Stimulated activated memory B cell treated with anti-CD40 and anti-IgM and Interleukin-4, amounts not matched to agents 10 μg/mL and 1 μg/mL and 100 μg/mL, for 72 hours (primary cell): ENCODE data around the gene TBC1D13.

Source experiments
- ATAC-seq: fragments of 150-1000 bp; cut with Tn5 transposase; 2 replicates; pipeline ENCODE4 v1.10.0; 2021
- H3K27ac Mint-ChIP-seq: one replicate; pipeline ENCODE4 v1.8.0; 2022; ENCODE audit warnings: mild to moderate bottlenecking, mixed read lengths
- H3K27me3 Mint-ChIP-seq: one replicate; pipeline ENCODE4 v1.8.0; 2022; ENCODE audit warnings: mixed read lengths
- H3K36me3 Mint-ChIP-seq: one replicate; pipeline ENCODE4 v1.8.0; 2022; ENCODE audit warnings: mixed read lengths
- H3K4me1 Mint-ChIP-seq: one replicate; pipeline ENCODE4 v1.8.0; 2022; ENCODE audit warnings: mixed read lengths
- H3K4me3 Mint-ChIP-seq: one replicate; pipeline ENCODE4 v1.8.0; 2022; ENCODE audit warnings: mild to moderate bottlenecking, moderate library complexity, mixed read lengths
- H3K9me3 Mint-ChIP-seq: one replicate; pipeline ENCODE4 v1.8.0; 2022; ENCODE audit warnings: mixed read lengths

Gene TBC1D13, protein sequence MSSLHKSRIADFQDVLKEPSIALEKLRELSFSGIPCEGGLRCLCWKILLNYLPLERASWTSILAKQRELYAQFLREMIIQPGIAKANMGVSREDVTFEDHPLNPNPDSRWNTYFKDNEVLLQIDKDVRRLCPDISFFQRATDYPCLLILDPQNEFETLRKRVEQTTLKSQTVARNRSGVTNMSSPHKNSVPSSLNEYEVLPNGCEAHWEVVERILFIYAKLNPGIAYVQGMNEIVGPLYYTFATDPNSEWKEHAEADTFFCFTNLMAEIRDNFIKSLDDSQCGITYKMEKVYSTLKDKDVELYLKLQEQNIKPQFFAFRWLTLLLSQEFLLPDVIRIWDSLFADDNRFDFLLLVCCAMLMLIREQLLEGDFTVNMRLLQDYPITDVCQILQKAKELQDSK

GRCh38 chr9:128786681-128787601 lies at the start of gene TBC1D13:
Gene TBC1D13 (plus strand): TSS chr9:128787253. CDS start chr9:128787354, 101 bp downstream.
- peak within 1 kb of the TSS; percentile 100 for H3K4me3 Mint-ChIP-seq
- H3K27ac Mint-ChIP-seq = peak within 1 kb of the TSS; percentile 97
- ATAC-seq = peak; percentile 97
- H3K9me3 Mint-ChIP-seq = no peaks in the 10 kb centered on the region
- peaks cover 60% of the 10 kb centered on the region for H3K4me1 Mint-ChIP-seq
- no peaks in the 10 kb centered on the region for H3K27me3 Mint-ChIP-seq
- peaks cover 22% of the 10 kb centered on the region for H3K36me3 Mint-ChIP-seq

GRCh38 chr9:128742401-128742800 lies 44.7 kb upstream of the TBC1D13 start:
- H3K27ac Mint-ChIP-seq = no peak overlapping the region
- no peak overlapping the region for H3K4me3 Mint-ChIP-seq
- no peaks in the 10 kb centered on the region for H3K9me3 Mint-ChIP-seq
- no peaks in the 10 kb centered on the region for H3K27me3 Mint-ChIP-seq
- ATAC-seq = no peak
- H3K4me1 Mint-ChIP-seq = no peaks in the 10 kb centered on the region
- peaks cover 19% of the 10 kb centered on the region for H3K36me3 Mint-ChIP-seq

DNA sequence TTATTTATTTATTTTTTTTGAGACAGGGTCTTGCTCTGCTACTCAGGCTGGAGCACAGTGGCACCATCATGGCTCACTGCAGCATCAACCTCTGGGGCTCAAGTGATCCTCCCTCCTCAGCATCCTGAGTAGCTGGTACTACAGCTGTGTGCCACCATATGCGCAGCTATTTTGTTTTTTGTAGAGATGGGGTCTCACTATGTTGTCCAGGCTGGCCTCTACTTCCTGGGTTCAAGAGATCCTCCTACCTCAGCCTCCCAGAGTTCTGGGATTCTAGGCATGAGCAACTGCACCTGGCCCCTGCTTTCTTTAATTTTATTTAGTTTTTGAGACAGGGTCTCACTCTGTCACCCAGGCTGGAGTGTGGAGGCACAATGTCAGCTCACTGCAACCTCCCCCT lies 43.6 kb upstream of the TBC1D13 start:
- H3K4me3 Mint-ChIP-seq = no peak overlapping the region
- no peaks in the 10 kb centered on the region for H3K9me3 Mint-ChIP-seq
- no peaks in the 10 kb centered on the region for H3K4me1 Mint-ChIP-seq
- H3K27me3 Mint-ChIP-seq = no peaks in the 10 kb centered on the region
- ATAC-seq = no peak
- H3K36me3 Mint-ChIP-seq = peaks cover 15% of the 10 kb centered on the region
- H3K27ac Mint-ChIP-seq = peak overlapping the region; percentile 64

DNA sequence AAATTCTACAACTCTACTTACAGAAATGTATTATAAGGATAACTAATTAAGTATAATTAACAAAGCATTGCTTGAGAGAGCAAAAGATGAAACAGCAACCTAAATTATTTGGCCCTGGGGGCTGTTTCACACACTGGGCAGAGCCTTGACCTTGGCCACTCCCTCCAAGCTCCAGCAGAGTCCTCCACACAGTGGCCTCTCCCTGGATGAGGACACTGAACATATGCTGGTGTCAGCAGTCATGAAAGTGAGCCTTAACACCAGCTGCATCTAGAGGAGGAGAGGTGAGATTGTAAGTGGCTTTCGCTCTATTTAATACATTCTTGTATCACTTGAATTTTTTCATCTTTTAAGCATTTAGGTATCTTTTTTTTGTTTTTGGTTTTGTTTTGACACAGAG lies 39.8 kb upstream of the TBC1D13 start:
- H3K27ac Mint-ChIP-seq = no peak overlapping the region

GRCh38 chr9:128750926-128751595 lies 36.0 kb upstream of the TBC1D13 start:
- peaks cover 28% of the 10 kb centered on the region for H3K36me3 Mint-ChIP-seq
- no peaks in the 10 kb centered on the region for H3K27me3 Mint-ChIP-seq
- ATAC-seq = no peak
- no peaks in the 10 kb centered on the region for H3K4me1 Mint-ChIP-seq
- no peak overlapping the region for H3K4me3 Mint-ChIP-seq
- no peaks in the 10 kb centered on the region for H3K9me3 Mint-ChIP-seq
- H3K27ac Mint-ChIP-seq = no peak overlapping the region

More for the DNA sequence above, 39.8 kb upstream of the TBC1D13 start:
- Mint-ChIP-seq H3K4me3 (no peak overlapping the region), H3K27me3 (no peaks in the 10 kb centered on the region), H3K36me3 (peaks cover 15% of the 10 kb centered on the region), H3K4me1 (no peaks in the 10 kb centered on the region), H3K9me3 (no peaks in the 10 kb centered on the region)
- ATAC-seq = no peak

- ATAC-seq = no peak
- peaks cover 6% of the 10 kb centered on the region for H3K4me1 Mint-ChIP-seq
- H3K9me3 Mint-ChIP-seq = no peaks in the 10 kb centered on the region
- H3K27me3 Mint-ChIP-seq = no peaks in the 10 kb centered on the region
- peaks cover 38% of the 10 kb centered on the region for H3K36me3 Mint-ChIP-seq
- H3K27ac Mint-ChIP-seq = no peak overlapping the region
- H3K4me3 Mint-ChIP-seq = no peak overlapping the region
Measured at GRCh38 chr9:128753627-128754026, 33.4 kb upstream of the TBC1D13 start.

DNA sequence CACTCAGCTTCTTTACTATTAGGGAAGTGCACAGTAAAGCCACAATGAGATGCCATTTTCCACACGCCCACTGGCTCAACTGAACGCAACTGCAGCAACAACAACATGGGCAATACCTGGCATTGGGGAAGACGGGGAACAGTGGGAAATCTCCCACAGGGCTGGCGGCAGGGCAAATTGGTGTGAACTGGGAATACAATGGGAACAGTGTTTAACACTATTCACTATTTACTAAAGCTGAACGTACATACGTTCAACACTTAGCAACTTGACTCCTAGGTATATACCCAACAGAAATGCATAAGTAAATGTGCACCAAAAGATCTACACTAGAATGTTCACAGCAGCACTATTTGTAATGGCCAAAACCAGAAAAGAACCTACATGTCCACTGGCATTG lies 29.5 kb upstream of the TBC1D13 start:
- no peak overlapping the region for H3K4me3 Mint-ChIP-seq
- peaks cover 24% of the 10 kb centered on the region for H3K36me3 Mint-ChIP-seq
- no peak overlapping the region for H3K27ac Mint-ChIP-seq
- no peak for ATAC-seq
- no peaks in the 10 kb centered on the region for H3K9me3 Mint-ChIP-seq
- H3K4me1 Mint-ChIP-seq = peaks cover 10% of the 10 kb centered on the region
- H3K27me3 Mint-ChIP-seq = no peaks in the 10 kb centered on the region

DNA sequence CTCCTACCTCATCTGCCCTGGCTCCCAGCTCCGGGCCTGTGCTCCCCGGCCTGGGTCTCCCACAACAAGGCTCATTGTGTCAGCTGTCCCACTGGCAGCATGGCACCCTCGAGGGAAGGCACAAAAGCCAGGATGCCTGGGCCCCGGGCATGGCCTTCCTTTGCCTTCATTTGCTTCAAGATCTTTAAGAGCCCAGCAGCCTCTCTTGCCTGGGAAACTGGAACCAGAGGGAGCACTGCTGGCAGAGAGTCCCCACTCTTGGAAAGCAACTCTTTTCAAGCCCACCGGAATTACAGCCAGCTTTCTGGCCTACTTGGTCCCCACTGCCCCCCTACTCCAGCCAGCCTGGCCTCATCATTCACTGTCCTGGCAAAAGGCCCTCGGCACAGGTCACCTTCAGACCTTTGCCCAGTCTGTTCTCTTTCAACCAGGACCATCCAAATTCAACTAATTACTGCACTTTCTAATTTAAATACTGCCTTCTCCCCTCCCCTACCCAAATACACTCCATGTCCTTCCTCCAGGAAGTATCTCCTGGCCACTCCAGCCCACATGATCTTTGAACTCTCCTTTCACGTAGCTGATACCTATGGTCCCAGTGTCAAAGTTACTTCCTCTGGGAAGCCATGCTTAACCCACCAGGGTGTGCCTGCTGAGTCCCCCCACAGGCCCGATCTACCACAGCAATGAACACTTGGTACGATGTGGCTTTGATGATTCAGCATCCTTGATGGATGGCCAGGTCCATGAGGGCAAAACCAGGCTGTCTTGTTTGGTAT lies 24.2 kb upstream of the TBC1D13 start:
- ATAC-seq = no peak
- Mint-ChIP-seq H3K27me3 (no peaks in the 10 kb centered on the region), H3K4me1 (peaks cover 35% of the 10 kb centered on the region), H3K9me3 (no peaks in the 10 kb centered on the region), H3K36me3 (peaks cover 18% of the 10 kb centered on the region), H3K4me3 (no peak overlapping the region), H3K27ac (peak overlapping the region; percentile 11)

DNA sequence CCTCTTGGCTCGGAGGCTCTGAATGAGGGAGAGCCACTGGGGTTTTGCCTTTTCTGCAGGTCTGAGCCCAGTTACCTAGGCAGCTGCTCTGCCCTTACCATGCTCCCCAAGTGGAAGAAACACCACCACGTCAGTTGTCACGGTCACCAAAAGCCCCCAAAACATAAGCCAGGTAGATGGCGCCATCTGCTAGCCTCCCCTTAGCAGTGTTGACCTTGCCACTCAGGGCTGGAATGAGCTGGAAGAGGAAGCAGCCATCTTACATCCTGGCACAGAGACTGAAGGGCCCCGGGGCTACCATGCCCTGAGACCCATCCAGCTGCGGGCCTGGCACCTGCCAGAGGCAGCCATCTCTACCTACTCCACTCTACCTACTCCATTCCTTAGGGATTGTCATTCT lies 22.7 kb upstream of the TBC1D13 start:
- no peak overlapping the region for H3K4me3 Mint-ChIP-seq
- H3K9me3 Mint-ChIP-seq = no peaks in the 10 kb centered on the region
- H3K27me3 Mint-ChIP-seq = no peaks in the 10 kb centered on the region
- peaks cover 16% of the 10 kb centered on the region for H3K36me3 Mint-ChIP-seq
- no peak overlapping the region for H3K27ac Mint-ChIP-seq
- no peak for ATAC-seq
- H3K4me1 Mint-ChIP-seq = peaks cover 48% of the 10 kb centered on the region

- no peaks in the 10 kb centered on the region for H3K27me3 Mint-ChIP-seq
- H3K27ac Mint-ChIP-seq = no peak overlapping the region
- peaks cover 25% of the 10 kb centered on the region for H3K36me3 Mint-ChIP-seq
- no peak overlapping the region for H3K4me3 Mint-ChIP-seq
- no peaks in the 10 kb centered on the region for H3K9me3 Mint-ChIP-seq
- peaks cover 59% of the 10 kb centered on the region for H3K4me1 Mint-ChIP-seq
- no peak for ATAC-seq
Measured at GRCh38 chr9:128765499-128765898, 21.6 kb upstream of the TBC1D13 start.

GRCh38 chr9:128768606-128769005 lies 18.4 kb upstream of the TBC1D13 start:
- no peaks in the 10 kb centered on the region for H3K27me3 Mint-ChIP-seq
- peak overlapping the region; percentile 88 for H3K27ac Mint-ChIP-seq
- H3K9me3 Mint-ChIP-seq = no peaks in the 10 kb centered on the region
- peaks cover 17% of the 10 kb centered on the region for H3K36me3 Mint-ChIP-seq
- H3K4me1 Mint-ChIP-seq = peaks cover 56% of the 10 kb centered on the region
- ATAC-seq = no peak
- H3K4me3 Mint-ChIP-seq = no peak overlapping the region

GRCh38 chr9:128770286-128771030 lies 16.6 kb upstream of the TBC1D13 start:
- H3K27me3 Mint-ChIP-seq = no peaks in the 10 kb centered on the region
- peak overlapping the region; percentile 88 for H3K27ac Mint-ChIP-seq
- peaks cover 43% of the 10 kb centered on the region for H3K4me1 Mint-ChIP-seq
- peaks cover 17% of the 10 kb centered on the region for H3K36me3 Mint-ChIP-seq
- peaks cover 4% of the 10 kb centered on the region for H3K9me3 Mint-ChIP-seq
- H3K4me3 Mint-ChIP-seq = peak overlapping the region; percentile 89
- ATAC-seq = no peak

- peaks cover 39% of the 10 kb centered on the region for H3K4me1 Mint-ChIP-seq
- H3K9me3 Mint-ChIP-seq = peaks cover 6% of the 10 kb centered on the region
- ATAC-seq = peak; percentile 53
- H3K27ac Mint-ChIP-seq = peak overlapping the region; percentile 88
- H3K27me3 Mint-ChIP-seq = no peaks in the 10 kb centered on the region
- H3K36me3 Mint-ChIP-seq = peaks cover 17% of the 10 kb centered on the region
- H3K4me3 Mint-ChIP-seq = peak overlapping the region; percentile 89
Measured at GRCh38 chr9:128771094-128771721, 15.8 kb upstream of the TBC1D13 start.
